Spleen (tissue), 11 donors: Measurements from ENCODE around the gene POLA1. TPM values are rescaled to one million over a fixed set of nuclear protein-coding genes. Genes with fewer than 3 reads are reported as not detected.

Source experiments
- DNase-seq: peaks from one replicate; pipeline ENCODE4 v3.0.0-alpha.2; 2020
- H3K27ac ChIP-seq, 8 donors: fragments of 200-600 bp; sonication (generic) in 7 of 8; 1 replicate in 4 of 8; 2 replicates in 4 of 8; pipeline versions ENCODE4 v1.5.0 to v1.8.0; 2016 to 2021; ENCODE audit warnings: inconsistent platforms in 4 of 8, mild to moderate bottlenecking in 4 of 8, moderate library complexity in 1 of 8
- H3K27me3 ChIP-seq, 7 donors: fragments of 200-600 bp; sonication (generic) in 6 of 7; replicated peaks in 1 of 7; 1 replicate in 4 of 7; 2 replicates in 3 of 7; pipeline versions ENCODE4 v1.5.0 to v1.8.0; 2016 to 2021; ENCODE audit warnings: inconsistent platforms in 3 of 7, mild to moderate bottlenecking in 1 of 7
- H3K36me3 ChIP-seq, 6 donors: fragments of 200-600 bp; sonication (generic) in 5 of 6; 1 replicate in 4 of 6; 2 replicates in 2 of 6; pipeline versions ENCODE4 v1.5.0 to v1.8.0; 2016 to 2021; ENCODE audit warnings: inconsistent platforms in 2 of 6
- H3K4me1 ChIP-seq, 6 donors: fragments of 200-600 bp; sonication (generic) in 5 of 6; 1 replicate in 3 of 6; 2 replicates in 3 of 6; pipeline versions ENCODE4 v1.5.0 to v1.8.0; 2016 to 2021; ENCODE audit warnings: inconsistent platforms in 3 of 6
- H3K4me3 ChIP-seq, 8 donors: fragments of 200-600 bp; sonication (generic) in 7 of 8; 1 replicate in 4 of 8; 2 replicates in 4 of 8; pipeline versions ENCODE4 v1.5.0 to v1.8.0; 2016 to 2021; ENCODE audit warnings: inconsistent platforms in 4 of 8, mild to moderate bottlenecking in 4 of 8, moderate library complexity in 2 of 8
- H3K9me3 ChIP-seq, 8 donors: fragments of 200-600 bp; sonication (generic) in 7 of 8; 1 replicate in 4 of 8; 2 replicates in 4 of 8; pipeline versions ENCODE4 v1.5.0 to v1.8.0; 2016 to 2021; ENCODE audit warnings: inconsistent platforms in 4 of 8
- POLR2A ChIP-seq, 3 donors: fragments of 450-650 bp; IDR thresholded peaks; one replicate each; pipeline ENCODE4 v1.5.1; 2017; ENCODE audit warnings: antibody characterized with exemption in 3 of 3, mild to moderate bottlenecking in 1 of 3
- POLR2AphosphoS5 ChIP-seq, 3 donors: sonication (generic); formaldehyde crosslinking; IDR thresholded peaks; one replicate each; pipeline ENCODE4 v1.5.1; 2017; ENCODE audit warnings: antibody characterized with exemption in 3 of 3
- WGBS, 5 donors: extraction: QIAGEN DNeasy Blood & Tissue Kit in 3 of 5; methylation state at CpG; one replicate each; pipeline versions ENCODE4 v1.1.5 to v1.1.7; 2013 to 2018; 5-methylcytosine and 5-hydroxymethylcytosine counted together
- intact Hi-C: fragments of 100-400 bp; cut with DNase I; formaldehyde crosslinking; loops from one replicate; pipeline ENCODE4 v1.15.0; 2023; ENCODE audit warnings: low total_unique reads
- polyA plus RNA-seq, 3 donors: library from polyadenylated mRNA; stranded (reverse); fragments of 200-250 nt; gene quantifications; one replicate each; pipeline ENCODE4 v1.2.1, GENCODE V29; 2013
- total RNA-seq, 7 donors: library from RNA; depleted of rRNA in 3 of 7; stranded (reverse); fragments of >200 nt in 3 of 7; fragmentation: NEBNext Ultra II Directional in 4 of 7; extraction: Animal tissue kit (Norgen Biotek cat#: 25700) in 4 of 7; gene quantifications; one replicate each; pipeline versions ENCODE4 v1.1.0 to v1.2.1, GENCODE V29; 2016 to 2021
- TF ChIP-seq, protein P1 (sequence below), 11 experiments: fragments of 200-600 bp in 7 of 11; fragments of 450-650 bp in 4 of 11; sonication (generic) in 4 of 11; IDR thresholded peaks in 8 of 11; conservative IDR thresholded peaks in 3 of 11; 1 replicate in 7 of 11; 2 replicates in 4 of 11; pipeline versions ENCODE4 v1.4.0 to v1.8.0; 2016 to 2021; ENCODE audit warnings: antibody characterized with exemption in 11 of 11, inconsistent platforms in 4 of 11, mild to moderate bottlenecking in 1 of 11
- donor health status: healthy with polysubstance abuse.
- donor health status: DM: no; HTN: no; CAD: no; lungs with moderate emphysema.
- donor health status: DM: no; HTN: no; CAD: no.
- donor health status: Bipolar disorder and iron deficiency.
- donor health status: healthy.
- donor health status: DM: no; HTN: no; CAD: no.
- donor health status: DM: yes; HTN: yes; CAD: no.

The POLA1 gene
- total and polyA plus RNA-seq, 10 donors = 2.1 to 15.4 (median 10.6) TPM

DNA sequence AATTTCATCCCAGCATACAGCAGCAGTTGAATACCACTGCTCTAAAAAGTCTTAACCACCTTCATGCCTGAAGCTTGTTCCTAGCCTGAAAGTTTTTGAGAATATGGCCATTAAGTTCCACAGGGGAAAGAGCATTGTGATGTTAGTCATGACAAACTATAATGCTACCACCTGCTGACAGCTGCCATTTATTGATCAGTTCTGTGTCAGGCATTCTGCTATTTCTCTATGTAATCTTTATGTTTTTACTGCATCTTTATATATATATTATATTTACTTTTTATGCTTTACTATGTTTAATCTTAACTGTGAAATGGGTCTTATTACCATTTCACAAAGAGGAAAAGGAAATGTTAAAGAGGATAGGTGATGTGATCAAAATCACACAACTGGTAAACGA lies 268.1 kb downstream of the POLA1 start:
- H3K4me3 ChIP-seq = no peak overlapping the region
- H3K36me3 ChIP-seq = no peaks in the 10 kb centered on the region
- 51 to 84% (median 56%) methylated on average over 1 of the region's 1 CpG for WGBS, 5 donors
- intact Hi-C loops = no loop called here
- H3K27ac ChIP-seq = no peak overlapping the region
- H3K9me3 ChIP-seq = no peaks in the 10 kb centered on the region
- DNase-seq = no peak
- TF ChIP-seq POLR2A (IDR thresholded peaks at IDR 0.05) (no peak), POLR2AphosphoS5 (IDR thresholded peaks at IDR 0.05) (no peak)
- TF ChIP-seq, protein P1, sequence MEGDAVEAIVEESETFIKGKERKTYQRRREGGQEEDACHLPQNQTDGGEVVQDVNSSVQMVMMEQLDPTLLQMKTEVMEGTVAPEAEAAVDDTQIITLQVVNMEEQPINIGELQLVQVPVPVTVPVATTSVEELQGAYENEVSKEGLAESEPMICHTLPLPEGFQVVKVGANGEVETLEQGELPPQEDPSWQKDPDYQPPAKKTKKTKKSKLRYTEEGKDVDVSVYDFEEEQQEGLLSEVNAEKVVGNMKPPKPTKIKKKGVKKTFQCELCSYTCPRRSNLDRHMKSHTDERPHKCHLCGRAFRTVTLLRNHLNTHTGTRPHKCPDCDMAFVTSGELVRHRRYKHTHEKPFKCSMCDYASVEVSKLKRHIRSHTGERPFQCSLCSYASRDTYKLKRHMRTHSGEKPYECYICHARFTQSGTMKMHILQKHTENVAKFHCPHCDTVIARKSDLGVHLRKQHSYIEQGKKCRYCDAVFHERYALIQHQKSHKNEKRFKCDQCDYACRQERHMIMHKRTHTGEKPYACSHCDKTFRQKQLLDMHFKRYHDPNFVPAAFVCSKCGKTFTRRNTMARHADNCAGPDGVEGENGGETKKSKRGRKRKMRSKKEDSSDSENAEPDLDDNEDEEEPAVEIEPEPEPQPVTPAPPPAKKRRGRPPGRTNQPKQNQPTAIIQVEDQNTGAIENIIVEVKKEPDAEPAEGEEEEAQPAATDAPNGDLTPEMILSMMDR (IDR thresholded peaks at IDR 0.05 in 8 of 11, conservative IDR thresholded peaks at IDR 0.05 in 3 of 11) = no peak
- no peaks in the 10 kb centered on the region for H3K27me3 ChIP-seq
- no peaks in the 10 kb centered on the region for H3K4me1 ChIP-seq

DNA sequence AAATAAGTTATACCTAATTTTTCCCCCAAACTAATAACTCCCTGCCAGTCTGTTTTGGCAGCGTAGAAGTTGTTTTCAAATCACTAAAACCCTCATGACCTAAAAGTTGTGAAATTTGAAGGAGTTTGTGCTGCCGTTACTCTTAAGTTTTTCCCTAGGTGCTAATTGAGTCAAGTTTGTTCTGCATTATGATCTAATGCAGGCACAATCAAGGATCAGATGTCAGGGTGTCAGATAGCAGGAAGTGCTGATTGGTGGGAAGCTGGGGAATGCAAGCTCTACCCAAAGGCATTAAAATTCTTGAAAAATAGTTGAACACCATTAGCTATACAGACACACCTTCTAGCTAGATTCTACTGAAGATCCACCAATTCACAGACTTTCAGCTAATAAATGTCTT lies 270.1 kb downstream of the POLA1 start:
- Histone ChIP-seq H3K4me3 (no peak overlapping the region), H3K27ac (no peak overlapping the region), H3K9me3 (no peaks in the 10 kb centered on the region), H3K36me3 (no peaks in the 10 kb centered on the region), H3K4me1 (no peaks in the 10 kb centered on the region), H3K27me3 (no peaks in the 10 kb centered on the region)
- intact Hi-C loops = no loop called here
- TF ChIP-seq, protein P1 (IDR thresholded peaks at IDR 0.05 in 8 of 11, conservative IDR thresholded peaks at IDR 0.05 in 3 of 11) = no peak
- TF ChIP-seq POLR2A (IDR thresholded peaks at IDR 0.05) = no peak
- TF ChIP-seq POLR2AphosphoS5 (IDR thresholded peaks at IDR 0.05) = no peak
- WGBS, 5 donors = 83 to 96% (median 88%) methylated on average over 2 of the region's 2 CpGs
- DNase-seq = no peak

DNA sequence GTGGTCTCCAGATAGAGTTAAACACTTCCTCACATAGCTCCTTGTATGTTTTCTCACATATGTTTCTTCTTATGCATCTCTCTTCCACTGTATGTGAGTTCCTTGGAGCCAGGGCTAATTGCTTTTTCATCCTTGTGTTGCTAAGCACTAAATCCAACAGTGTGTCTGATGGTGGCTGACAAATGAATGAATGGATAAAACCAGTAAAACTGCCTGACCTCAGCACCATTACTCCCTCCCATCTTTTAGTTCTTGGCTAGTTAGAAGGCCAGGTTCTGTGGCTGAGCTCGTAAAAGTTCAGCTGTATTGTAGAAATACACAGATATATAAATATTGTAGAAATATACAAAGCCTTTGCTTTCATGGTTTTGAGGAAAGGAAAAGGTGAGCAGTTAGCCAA lies 271.7 kb downstream of the POLA1 start:
- Histone ChIP-seq H3K9me3 (peaks cover 0 to 3% (median 0%) of the 10 kb centered on the region in 8 donors), H3K36me3 (no peaks in the 10 kb centered on the region), H3K27me3 (no peaks in the 10 kb centered on the region), H3K4me3 (no peak overlapping the region), H3K27ac (no peak overlapping the region), H3K4me1 (no peaks in the 10 kb centered on the region)
- no peak for DNase-seq
- intact Hi-C loops = no loop called here
- TF ChIP-seq, protein P1 (IDR thresholded peaks at IDR 0.05 in 8 of 11, conservative IDR thresholded peaks at IDR 0.05 in 3 of 11) = no peak
- no peak for TF ChIP-seq POLR2AphosphoS5 (IDR thresholded peaks at IDR 0.05)
- 82 to 100% (median 97%) methylated on average over 1 of the region's 1 CpG for WGBS, 5 donors

DNA sequence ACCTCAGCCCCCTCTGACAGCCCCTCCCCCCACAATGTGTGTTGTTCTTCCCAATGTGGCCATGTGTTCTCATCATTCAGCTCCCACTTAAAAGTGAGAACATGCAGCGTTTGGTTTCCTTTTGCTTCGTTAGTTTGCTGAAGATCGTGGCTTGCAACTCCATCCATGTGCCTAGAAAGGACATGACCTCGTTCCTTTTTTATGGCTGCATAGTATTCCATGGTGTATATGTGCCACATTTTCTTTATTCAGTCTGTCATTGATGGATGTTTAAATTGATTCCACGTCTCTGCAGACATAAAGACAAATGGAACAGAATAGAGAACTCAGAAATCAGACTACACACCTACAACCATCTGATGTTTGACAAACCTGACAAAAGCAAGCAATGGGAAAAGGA lies 276.1 kb downstream of the POLA1 start:
- no peak for DNase-seq
- Histone ChIP-seq H3K27me3 (no peaks in the 10 kb centered on the region), H3K4me3 (no peak overlapping the region), H3K36me3 (no peaks in the 10 kb centered on the region), H3K9me3 (peaks cover 0 to 3% (median 0%) of the 10 kb centered on the region in 8 donors), H3K4me1 (no peaks in the 10 kb centered on the region), H3K27ac (no peak overlapping the region)
- WGBS, 5 donors = 74 to 98% (median 95%) methylated on average over 5 of the region's 5 CpGs
- TF ChIP-seq POLR2A (IDR thresholded peaks at IDR 0.05) (no peak), POLR2AphosphoS5 (IDR thresholded peaks at IDR 0.05) (no peak)
- TF ChIP-seq, protein P1 (IDR thresholded peaks at IDR 0.05 in 8 of 11, conservative IDR thresholded peaks at IDR 0.05 in 3 of 11) = no peak
- intact Hi-C loops = no loop called here
